ENCODE results near the gene FAM227A.

Gene FAM227A

GRCh38 chr22:38549101-38549894 is 106.9 kb downstream of the FAM227A start:
- TF ChIP-seq SIN3A (IDR thresholded peaks at IDR 0.05; ENCODE audit: borderline replicate concordance, insufficient read depth, low read length) (no peak), REST (IDR thresholded peaks at IDR 0.05; ENCODE audit: insufficient read depth in 1 of 2, low read depth in 2 of 2, low read length in 2 of 2) (no peak), POLR2AphosphoS5 (IDR thresholded peaks at IDR 0.05; ENCODE audit: low read depth, low read length) (no peak), FOXP2 (optimal IDR thresholded peaks at IDR 0.05; ENCODE audit: borderline replicate concordance, extremely low read depth, extremely low read length, insufficient read depth) (no peak), TAF1 (IDR thresholded peaks at IDR 0.05; ENCODE audit: borderline replicate concordance, insufficient read depth, low read length) (no peak)

- TF ChIP-seq REST (IDR thresholded peaks at IDR 0.05; ENCODE audit: insufficient read depth in 1 of 2, low read depth in 2 of 2, low read length in 2 of 2) (no peak), POLR2AphosphoS5 (IDR thresholded peaks at IDR 0.05; ENCODE audit: low read depth, low read length) (no peak), TAF1 (IDR thresholded peaks at IDR 0.05; ENCODE audit: borderline replicate concordance, insufficient read depth, low read length) (no peak), FOXP2 (optimal IDR thresholded peaks at IDR 0.05; ENCODE audit: borderline replicate concordance, extremely low read depth, extremely low read length, insufficient read depth) (no peak), SIN3A (IDR thresholded peaks at IDR 0.05; ENCODE audit: borderline replicate concordance, insufficient read depth, low read length) (no peak)
Observed at GRCh38 chr22:38540701-38541100, 115.5 kb downstream of the FAM227A start.

GRCh38 chr22:38531251-38531938 is 124.8 kb downstream of the FAM227A start:
- TF ChIP-seq FOXP2 (optimal IDR thresholded peaks at IDR 0.05; ENCODE audit: borderline replicate concordance, extremely low read depth, extremely low read length, insufficient read depth) (no peak), POLR2AphosphoS5 (IDR thresholded peaks at IDR 0.05; ENCODE audit: low read depth, low read length) (no peak), REST (IDR thresholded peaks at IDR 0.05; ENCODE audit: insufficient read depth in 1 of 2, low read depth in 2 of 2, low read length in 2 of 2) (no peak), TAF1 (IDR thresholded peaks at IDR 0.05; ENCODE audit: borderline replicate concordance, insufficient read depth, low read length) (no peak), SIN3A (IDR thresholded peaks at IDR 0.05; ENCODE audit: borderline replicate concordance, insufficient read depth, low read length) (no peak)
